HG02642 (cell line): ENCODE results near the gene SLC2A1.

Source experiments
- ATAC-seq: cut with Tn5 transposase; IDR thresholded peaks from one replicate; pipeline ENCODE4 v1.9.1; 2021; ENCODE audit warnings: mild to moderate bottlenecking; ENCODE audit not compliant: unreplicated experiment, poor library complexity

The SLC2A1 gene

DNA sequence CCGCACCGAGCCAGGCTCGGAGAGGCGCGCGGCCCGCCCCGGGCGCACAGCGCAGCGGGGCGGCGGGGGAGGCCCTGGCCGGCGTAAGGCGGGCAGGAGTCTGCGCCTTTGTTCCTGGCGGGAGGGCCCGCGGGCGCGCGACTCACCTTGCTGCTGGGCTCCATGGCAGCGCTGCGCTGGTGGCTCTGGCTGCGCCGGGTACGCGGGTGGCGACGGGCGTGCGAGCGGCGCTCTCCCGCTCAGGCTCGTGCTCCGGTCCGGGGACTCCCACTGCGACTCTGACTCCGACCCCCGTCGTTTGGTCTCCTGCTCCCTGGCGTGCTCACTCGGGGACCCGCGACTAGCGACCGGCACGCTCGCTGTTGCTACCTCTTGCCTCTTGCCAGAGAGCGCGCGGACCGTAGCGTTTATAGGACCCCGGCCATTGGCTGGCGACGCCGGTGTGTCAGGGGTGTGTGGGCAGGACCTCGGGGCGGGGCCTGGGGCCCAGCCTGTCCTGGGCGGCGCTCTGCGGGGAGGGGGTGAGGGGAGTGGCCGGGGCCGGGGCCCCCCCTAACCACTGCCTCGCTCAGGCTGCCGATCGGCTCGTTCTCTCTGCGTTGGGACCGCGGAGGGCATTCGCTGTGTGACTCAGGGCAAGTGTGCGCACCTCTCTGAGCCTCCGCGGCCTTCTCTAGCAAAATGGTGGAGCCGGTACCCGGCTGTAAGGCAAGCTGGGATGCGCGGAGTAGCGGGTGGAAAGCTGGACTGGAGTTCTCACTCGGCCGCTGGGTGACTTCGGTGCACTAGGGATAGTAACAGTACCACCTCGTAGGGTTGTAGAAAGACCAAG is at the start of gene SLC2A1:
Gene SLC2A1, minus strand, starts transcription at position 381 of the 832 bp plus-strand sequence. Its CDS starts 217 bp downstream, at position 164.
- ATAC-seq: peak; percentile 85

DNA sequence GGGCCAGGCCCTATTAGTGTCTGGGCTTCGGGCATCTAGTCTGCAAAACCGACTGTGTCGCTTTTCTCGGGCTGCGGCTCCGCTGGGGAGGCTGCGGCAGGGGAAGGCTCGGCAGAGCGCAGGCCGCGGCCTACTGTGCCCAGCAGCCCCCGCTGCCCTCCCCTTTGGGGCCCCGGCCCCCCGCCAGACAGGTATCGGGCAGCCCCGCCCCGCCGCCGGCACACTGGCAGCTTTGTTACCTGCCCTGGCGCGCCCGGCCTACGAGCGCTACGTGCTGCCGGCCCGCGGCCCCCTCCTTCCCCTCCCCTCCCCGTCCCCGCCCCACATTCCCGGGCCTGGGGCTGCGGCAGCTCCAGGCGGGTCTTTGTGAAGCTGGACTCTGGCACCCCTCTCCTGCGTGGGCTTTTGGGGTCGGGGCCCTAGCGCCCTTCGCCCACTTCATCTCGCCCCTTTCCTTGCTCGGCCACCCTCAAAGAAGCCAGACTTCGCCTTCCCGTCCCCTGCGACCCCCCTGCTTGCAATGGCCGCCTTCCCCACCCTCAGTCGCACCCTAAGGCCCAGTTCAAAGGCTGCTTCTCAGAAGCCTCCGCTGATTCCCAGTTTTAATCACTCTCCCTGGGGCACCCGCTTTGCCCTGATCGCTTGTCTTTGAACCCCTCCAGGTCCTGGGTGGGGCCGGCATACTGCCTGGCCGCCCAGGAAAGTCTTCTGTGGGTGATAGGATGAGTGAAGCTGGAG is 48.9 kb upstream of the SLC2A1 start:
- ATAC-seq: no peak

DNA sequence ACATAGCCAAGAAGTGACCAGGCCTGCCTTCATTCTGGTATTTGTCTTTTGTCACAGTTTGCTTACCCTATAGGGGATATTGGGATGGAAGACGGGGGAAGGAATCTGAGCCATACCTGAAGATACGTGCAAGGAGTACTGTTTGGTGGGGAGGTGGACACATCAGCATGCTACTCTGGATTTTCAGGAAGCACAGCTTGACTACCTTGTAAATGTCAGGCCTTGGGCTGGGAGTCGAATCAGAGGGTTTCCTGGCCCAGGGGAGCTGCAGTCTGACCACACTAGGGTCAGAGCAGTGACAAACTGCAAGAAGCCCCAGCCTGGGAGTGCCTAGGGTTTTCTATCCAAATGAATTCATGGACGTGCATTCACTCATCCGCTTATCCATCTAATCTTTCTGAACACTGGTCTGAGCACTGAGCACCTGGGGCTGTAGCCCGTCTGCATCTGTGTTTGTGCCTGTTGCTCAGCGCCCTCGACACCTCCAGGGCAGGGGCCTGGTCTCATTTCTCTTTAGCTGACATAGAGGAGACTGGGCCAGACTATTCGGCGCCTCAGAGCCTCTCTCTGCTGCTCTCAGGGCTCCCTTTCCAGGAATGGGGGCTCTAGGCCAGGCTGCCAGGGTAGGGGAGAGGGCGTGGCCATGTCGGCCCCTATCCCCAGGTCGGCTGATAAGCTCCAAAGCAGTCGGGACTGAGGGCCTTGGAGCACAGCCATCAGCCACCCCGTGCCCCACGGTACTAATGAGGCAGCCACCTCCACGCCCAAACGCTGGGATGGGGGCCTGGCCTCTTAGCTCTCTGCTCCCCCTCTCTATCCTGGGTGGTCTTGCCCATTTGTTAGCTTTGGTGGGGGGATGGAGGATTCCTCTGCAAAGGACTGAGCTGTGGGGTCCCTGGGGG is 47.0 kb upstream of the SLC2A1 start:
- ATAC-seq: no peak

DNA sequence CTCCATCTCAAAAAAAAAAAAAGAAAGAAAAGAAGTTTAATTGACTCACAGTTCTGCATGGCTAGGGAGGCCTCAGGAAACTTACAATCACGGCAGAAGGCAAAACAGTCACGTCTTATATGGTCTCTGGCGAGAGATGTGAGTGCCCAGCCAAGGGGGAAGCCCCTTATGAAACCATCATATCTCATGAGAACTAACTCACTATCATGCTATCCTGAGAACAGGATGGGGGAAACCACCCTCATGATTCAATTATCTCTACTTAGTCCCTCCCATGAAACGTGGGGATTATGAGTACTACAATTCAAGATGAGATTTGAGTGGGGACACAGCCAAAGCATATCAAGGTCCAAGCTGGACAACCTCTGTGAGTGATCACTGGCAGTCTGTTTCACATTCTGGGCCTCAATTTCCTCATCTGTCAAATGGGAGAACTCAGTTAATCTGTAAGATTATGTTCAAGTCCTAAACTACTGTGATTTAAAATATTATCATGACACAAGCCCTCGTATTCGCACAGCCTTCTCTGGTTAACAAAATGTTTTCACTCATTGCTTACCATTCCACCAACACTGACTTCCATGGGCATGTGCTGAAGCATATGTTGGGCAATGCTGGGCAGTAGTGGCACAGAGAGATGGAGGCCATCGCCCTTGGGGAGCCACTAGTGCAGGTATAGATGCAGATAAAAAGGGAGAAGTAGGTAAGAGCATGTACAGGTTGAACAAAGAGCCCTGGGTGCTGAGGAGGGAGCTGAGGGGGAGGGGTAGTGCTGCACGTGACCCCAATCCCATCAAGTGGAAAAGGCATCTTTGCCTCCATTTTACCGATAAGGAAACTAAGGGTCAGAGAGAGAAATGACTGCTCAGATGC is 46.2 kb upstream of the SLC2A1 start:
- ATAC-seq: no peak

- no peak for ATAC-seq
These were observed 44.1 kb upstream of the SLC2A1 start for GRCh38 chr1:43002766-43003165.

DNA sequence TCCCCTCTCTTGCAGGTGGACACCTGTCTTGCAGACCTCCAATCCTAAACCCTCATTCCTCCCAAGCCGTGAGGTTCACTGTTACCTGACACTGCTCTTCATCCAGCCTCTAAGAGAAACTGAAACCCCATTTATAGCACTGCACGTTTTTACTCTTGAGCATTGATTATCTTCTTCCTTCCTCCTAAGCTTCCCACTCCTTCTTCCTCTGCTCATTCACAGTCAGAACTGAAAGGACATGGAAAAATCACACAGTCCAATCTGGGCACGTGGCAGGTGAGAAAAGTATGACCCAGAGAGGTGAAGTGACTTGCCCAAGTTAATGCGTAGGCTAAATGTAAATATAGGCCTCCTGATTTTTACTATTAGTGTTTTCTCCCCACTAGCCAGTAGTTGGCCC is 43.4 kb upstream of the SLC2A1 start:
- ATAC-seq: no peak

- no peak for ATAC-seq
These were observed 42.8 kb upstream of the SLC2A1 start for GRCh38 chr1:43001434-43001833.

- no peak for ATAC-seq
These were observed 41.6 kb upstream of the SLC2A1 start for GRCh38 chr1:43000271-43000670.

- ATAC-seq: no peak
These were observed 40.6 kb upstream of the SLC2A1 start for GRCh38 chr1:42999308-42999707.

DNA sequence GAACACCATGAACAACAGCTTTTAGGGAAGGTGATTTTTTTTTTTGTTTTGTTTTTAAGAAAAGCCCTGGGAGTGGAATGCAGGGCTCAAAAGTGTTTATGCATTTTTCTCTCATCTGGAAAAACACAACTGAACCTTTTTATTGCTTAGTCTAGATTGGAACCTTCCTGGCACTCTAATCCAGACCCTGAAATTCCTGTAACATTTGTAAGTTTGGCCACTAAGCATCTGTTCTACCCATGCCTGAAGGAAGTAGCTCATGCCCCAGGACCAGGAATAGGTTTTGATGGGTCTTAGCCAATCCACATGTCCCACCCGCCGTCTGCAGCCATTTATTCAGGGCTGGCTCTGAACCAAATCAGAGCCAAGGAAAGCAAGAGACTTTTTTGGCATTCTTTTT is 39.7 kb upstream of the SLC2A1 start:
- no peak for ATAC-seq

DNA sequence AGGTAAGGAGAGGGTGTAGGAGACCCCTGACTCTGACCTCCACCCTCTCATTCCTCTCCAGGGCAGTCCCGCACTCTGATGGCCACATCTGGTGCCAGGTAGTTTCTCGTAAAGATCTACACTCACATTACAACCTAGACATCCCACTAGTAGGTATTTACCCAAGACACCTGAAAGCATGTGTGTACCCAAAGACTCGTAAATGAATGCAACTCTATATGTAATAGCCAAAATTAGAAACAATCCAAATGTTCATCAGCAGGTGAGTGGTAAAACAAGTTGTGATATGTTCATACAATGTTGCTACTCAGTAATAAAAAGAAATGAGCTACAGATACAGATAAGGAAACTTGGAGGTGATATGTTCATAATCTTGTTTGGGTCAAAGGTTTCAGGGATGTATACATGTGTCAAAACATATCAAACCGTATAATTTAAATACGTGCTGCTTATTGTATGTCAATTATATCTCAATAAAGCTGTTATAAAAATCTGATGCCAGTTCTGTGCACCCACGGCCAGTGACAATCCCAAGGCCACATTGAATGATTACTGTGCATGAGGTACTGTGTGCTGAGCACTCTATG is 37.8 kb upstream of the SLC2A1 start:
- ATAC-seq: no peak

DNA sequence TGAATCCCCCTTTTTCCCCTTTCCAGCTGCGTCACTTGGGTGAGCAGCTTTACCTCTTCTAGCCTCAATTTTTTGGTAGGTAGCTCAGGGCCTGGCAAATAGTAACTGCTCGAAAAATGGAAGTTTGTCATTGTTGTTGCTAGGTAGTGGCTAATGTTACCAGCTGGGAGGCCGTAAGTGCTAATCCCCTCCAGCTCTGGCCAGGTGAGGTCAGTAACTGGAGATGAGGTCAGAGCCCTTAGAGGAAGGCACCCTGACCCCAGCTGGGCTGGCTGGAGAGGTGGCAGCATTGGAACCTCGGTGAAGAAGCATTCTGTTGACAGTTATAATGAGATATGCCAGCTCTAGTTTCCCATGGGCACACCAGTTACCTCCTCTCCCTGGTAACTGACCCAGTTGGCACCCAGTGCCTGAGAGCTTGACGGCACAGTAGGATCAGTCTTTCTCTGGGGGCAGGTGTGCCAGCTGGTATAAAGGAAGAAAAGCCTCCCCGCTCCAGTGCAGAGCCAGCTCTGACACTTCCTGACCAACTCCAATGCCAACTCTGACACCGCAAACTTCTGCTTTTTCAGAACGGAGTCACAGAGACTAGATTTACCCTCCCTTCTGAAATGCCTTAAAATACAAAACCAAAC is 35.0 kb upstream of the SLC2A1 start:
- no peak for ATAC-seq

DNA sequence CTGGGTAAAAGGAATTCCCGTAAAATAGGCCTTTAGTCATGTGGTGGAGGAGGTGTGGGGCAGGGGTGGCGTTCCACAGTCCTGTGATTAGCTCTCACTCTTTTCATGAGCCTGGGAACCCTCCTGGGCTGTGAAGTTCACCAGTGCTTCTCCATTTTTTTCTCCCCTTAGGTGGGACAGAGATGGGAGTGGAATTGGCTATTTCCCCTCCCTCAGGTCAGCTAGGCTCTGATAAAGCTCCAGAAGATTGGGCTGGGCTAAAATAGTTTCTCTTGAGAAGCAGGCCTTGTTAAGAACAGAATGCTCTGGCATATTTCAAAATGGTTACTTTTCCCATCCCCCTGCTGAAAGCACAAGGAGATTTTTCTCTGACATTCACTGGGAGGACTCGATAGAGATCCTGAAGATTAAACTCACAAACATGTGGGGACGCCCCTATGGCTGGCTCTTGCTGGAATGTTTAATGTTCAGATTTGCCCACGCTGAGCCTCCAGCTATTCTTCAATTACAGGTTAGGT is 33.4 kb upstream of the SLC2A1 start:
- ATAC-seq: no peak

GRCh38 chr1:42990757-42991346 is 32.2 kb upstream of the SLC2A1 start:
- no peak for ATAC-seq

GRCh38 chr1:42983693-42984092 is 25.0 kb upstream of the SLC2A1 start:
- ATAC-seq: no peak

GRCh38 chr1:42983253-42983652 is 24.6 kb upstream of the SLC2A1 start:
- ATAC-seq: no peak

GRCh38 chr1:42982641-42983040 is 24.0 kb upstream of the SLC2A1 start:
- ATAC-seq: no peak

DNA sequence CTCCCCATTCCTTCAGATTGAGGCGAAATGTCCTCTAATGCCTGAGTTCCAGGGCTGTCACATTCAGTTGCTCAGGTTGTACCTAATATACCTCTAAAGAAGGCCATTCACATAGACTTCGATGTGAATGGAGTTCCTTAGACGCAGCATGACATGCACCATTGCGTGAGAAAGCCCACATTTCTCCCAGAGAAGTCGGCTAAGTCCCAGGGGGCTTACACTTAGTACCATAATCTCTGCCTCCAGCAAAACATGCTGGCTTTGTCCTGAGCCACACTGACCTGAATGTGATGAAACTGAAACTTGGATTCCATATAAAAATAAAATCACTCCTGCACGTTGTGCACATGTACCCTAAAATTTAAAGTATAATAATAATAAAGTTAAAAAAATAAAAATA is 23.2 kb upstream of the SLC2A1 start:
- no peak for ATAC-seq
